Stimulated activated CD8-positive, alpha-beta memory T cell treated with anti-CD3 and anti-CD28 coated beads, Interleukin-15, amount 100 ng/mL, for 48 hours (primary cell): ENCODE data around the gene SYT17.

ENCODE experiments used
- DNase-seq, 2 donors: peaks; one replicate each; pipeline ENCODE4 v3.0.0-alpha.2; 2020; ENCODE audit warnings: low read depth in 2 of 2

SYT17 gene

DNA sequence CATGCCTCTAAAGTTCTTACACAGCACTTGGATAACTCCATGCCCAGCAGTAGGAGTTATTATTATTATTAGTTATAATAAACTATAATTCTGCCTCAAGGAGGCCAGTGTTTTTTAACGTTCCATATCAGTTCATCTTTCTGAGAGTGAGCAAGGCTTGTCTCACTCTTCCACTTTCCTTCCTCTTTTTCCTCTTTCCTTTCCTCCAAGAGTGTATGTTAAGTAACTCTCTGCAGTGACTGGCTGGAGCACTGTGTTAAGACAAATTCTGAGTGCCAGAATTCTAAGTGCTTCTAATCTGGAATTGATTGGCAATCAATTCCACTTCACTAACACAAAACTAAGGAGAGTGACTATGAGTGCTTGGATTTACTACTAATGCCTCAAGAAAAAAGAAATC lies 133.9 kb downstream of the SYT17 start:
- no peak for DNase-seq

- DNase-seq = no peak
Measured at GRCh38 chr16:19304750-19305149, 136.7 kb downstream of the SYT17 start.

DNA sequence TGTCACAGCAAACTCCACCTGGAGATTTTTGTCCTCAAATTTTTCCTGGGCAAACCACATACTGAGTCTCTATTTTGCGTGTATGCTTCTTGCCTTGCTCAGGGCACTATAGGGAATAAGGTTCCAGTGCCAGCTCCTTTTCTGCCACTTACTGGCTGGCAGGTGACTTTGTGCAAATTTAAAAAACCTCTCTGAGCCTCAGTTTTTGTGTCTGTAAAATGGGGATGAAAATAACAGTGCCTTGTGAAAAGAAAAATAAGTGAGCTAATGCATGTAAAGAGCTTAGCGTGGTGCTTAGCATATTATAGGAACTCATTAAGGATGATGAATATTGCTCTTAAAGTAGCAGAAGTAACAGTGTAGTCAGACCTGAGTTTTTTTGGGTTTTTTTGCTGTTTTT lies 137.4 kb downstream of the SYT17 start:
- DNase-seq = no peak

DNA sequence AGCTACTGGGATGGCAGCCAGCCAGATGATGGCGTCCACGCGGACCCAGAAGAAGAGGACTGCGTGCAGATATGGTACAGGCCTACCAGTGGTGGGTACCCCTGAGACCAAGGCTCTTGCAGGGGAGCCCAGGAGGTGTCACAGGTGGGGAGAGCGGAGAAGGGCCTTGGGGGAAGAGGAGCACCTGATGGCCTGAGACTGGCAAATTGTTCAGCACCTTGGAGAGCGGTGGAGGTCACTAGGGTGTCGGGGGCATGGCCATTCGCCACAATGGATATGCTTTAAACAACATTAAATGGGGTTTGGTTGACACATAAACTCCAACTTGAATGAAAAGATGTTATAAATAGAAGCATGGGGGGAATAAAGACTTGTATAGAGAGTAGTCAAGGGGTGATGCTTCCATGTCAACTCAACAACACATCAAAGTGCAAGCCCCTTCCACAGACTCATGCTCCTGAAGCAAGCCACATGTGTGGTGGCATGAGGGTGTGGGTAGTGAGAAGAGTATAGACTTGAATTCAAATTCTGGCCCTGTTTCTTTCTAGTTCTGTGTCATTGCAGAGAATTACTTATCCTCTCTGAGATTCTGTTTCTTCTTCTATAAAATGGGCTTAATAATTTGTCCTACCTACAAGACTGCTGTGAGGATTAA lies 139.7 kb downstream of the SYT17 start:
- no peak for DNase-seq

- DNase-seq = no peak
Measured at GRCh38 chr16:19308392-19308791, 140.4 kb downstream of the SYT17 start.

- DNase-seq = no peak
Measured at GRCh38 chr16:19309178-19309577, 141.1 kb downstream of the SYT17 start.

DNA sequence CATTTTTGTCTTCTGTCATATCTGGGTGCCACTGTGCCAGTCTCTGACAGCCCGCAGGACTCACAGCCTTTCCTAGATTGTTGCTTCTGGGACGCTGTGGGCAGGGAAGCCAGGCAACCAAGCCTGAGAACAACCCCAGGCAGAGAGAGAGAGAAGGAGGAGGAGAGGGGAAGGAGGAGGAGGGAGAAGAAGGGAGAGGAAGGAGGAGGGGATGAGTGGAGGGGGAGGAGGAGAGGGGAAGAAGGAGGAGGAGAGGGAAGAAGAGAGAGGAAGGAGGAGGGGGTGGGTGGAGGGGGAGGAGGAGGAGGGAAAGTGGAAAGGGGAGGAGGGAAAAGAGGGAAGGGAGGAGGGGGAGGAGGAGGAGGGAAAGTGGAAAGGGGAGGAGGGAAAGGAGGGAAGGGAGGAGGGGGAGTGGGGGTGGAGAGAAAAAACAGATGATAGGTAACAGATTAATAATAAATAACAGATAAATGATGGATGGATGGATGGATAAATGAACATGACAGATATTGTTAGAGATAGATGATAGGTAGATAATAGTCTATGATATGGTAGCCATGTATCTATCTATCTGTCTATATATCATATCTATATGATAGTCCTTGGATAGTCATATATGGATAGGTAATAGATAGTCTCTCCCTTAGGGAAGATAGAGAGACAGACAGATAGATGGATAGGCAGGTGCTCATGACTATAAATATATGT lies 146.8 kb downstream of the SYT17 start:
- no peak for DNase-seq

DNA sequence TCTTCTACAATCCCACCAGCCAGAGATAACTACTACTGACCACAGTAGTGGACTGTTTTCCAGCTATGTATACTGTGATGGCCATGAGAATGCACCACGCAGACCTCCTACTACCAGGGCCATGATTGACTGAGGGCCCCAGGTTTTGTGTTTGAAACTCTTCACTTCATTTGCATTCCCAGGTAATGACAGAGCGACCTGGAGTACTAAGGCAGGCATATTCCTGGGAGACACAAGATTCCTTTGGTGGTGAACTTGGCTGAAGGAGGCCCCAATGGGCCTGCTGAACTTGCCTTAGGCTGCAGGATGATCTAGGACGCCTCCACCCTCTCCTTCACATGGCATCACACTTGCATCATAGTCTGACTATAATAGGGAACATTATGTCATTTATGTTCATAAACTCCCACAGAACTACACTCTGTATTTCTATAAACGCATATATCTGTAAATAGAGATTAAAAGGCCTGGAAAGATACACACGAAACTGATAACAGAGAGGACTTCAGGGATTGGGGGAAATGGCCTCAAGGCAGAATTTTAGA lies 147.9 kb downstream of the SYT17 start:
- no peak for DNase-seq

GRCh38 chr16:19316846-19317245 lies 148.8 kb downstream of the SYT17 start:
- no peak for DNase-seq
